GM20431 (cell line): ENCODE measurements around the gene ADORA1.

Source experiments
- in situ Hi-C: fragments of 300-500 bp; cut with MseI, MboI; formaldehyde crosslinking; loops from one replicate; pipeline ENCODE4 v1.15.0; 2020; ENCODE audit warnings: low sequenced_read_pairs; ENCODE audit not compliant: unreplicated experiment

The ADORA1 gene

GRCh38 chr1:203136409-203137042, 9.0 kb downstream of the ADORA1 start:
- in situ Hi-C loops: no loop called here

- in situ Hi-C loops: no loop called here
Measured at GRCh38 chr1:203137324-203137723, 9.8 kb downstream of the ADORA1 start.

GRCh38 chr1:203138066-203138465, 10.5 kb downstream of the ADORA1 start:
- in situ Hi-C loops: no loop called here

DNA sequence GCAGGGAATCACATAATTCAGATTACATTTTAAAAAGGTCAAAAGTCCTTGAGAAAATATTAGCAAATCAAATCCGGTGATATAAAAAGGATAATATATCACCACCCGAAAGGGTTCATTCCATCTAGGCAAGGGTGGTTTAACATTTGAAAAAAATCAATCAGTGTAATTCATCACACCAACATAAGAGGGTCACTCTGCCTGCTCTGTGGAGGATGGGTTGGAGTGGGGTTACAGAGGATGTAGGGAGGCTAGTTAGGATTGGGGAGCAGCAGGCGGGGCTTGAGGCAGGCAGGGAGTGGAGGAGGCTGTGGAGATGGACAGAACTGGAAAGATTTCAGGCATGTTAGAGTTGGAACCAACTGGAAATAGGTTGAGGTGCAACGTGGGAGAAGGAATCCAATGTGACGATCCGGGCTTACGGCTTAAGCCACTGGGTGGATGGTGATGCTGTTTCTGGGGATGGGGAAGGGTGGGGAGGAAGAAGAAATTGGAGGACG, 12.5 kb downstream of the ADORA1 start:
- in situ Hi-C loops: no loop called here

DNA sequence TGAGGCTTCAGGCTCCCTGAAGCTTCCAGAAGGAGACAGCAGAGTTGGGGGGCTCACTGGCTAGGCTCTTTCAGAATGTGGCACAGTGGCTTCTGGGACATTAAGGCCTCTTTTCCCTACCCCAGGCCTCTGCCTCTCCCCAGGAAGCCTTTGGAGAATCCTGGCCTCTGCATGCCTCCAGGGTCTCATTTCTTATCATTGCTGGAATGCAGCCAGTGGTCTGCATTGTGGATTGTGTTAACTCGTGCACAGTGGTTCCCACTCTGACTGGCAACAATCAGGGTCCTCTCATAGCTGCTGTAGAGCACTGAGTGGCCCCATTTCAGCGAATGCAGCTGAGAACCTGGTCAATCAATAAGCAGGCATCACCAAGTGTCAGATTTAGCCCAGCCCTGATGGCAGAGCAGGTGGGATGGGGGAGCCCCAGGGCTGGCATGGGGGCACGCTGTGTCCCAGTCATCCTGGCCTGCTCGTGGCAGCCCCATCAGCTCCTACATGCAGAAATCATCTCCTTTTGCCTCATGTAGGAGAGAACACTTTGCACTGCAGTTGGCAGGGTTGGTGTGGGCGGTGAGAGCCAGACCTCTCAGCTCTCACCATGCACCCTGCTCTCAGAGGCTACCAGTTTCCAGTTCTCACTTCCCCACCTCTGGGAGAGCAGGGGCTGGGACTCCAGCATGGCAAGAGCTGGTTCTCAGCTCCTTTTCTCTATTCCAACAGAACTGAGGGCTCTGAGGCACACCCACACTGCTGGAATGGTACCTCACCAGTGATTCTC, 13.4 kb downstream of the ADORA1 start:
- in situ Hi-C loops: no loop called here

- in situ Hi-C loops: no loop called here
Measured at GRCh38 chr1:203142124-203142523, 14.6 kb downstream of the ADORA1 start.

DNA sequence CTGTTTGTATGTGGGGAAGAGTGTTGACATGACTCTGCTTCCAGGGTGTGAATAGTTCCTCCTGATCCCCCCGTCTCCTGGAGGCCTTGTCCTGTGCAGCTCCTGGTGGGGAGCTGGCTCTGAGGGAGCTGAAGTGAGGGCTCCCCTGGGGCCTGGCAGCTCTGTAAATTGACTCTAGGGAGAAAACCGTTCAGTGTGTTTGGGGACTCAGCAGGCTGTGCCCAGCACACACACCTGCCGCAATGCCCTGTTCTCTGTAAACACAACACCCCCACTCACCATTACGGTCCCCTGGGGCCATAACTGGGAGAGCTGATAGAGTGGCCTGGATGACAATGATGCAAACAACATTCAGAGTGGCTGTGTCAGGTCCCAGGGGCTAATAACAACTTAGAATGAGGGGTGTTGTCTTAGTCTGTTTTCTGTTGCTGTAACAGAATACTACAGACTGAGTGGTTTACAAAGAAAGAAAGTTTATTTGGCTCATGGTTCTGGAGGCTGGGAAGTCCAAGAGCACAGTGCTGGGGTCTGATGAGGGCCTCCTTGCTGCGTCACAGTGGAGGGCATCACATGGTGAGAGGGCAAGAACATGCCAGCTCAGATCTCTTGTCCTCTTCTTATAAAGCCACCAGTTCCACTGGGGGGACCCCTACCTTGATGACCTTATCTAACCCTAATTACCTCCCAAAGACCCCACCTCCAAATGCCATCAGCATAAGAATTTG, 15.3 kb downstream of the ADORA1 start:
- in situ Hi-C loops: no loop called here

- in situ Hi-C loops: no loop called here
Measured at GRCh38 chr1:203143641-203144040, 16.1 kb downstream of the ADORA1 start.

- in situ Hi-C loops: no loop called here
Measured at GRCh38 chr1:203144661-203145060, 17.1 kb downstream of the ADORA1 start.

DNA sequence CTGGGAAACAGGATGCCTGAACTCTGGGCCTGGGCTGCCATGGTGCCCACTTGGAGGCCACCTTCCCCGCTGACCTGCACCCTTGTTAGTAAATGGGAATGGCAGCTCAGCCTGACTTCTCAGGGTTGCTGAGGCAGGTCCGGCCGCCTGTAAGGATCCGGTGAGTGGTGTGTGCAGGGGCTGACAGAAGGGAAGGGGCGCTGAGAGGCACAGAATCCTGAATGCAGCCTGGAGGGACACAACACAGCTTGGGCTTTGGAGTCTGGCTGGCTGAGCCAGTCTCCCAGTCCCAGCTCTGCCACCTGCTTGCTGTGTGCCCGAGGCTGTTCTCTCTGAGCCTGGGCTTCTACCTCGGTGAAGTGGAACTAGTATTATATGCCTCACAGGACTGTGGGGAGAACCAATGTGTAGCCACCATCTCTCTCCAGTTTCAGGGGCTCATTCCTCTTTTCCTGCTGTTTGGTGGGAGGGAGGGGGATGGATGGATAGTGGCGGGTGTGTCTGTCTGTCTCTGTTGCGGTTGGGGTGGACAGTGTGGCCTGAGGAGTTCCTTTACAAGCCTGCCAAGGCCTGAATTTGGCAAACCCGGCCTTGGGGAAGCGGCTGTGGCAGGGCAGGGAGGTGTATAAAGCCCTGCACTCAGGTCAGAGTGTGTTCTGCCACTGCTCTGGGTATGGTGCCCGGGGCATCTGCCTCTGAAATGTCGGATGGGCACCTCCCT, 18.0 kb downstream of the ADORA1 start:
- in situ Hi-C loops: no loop called here

- in situ Hi-C loops: no loop called here
Measured at GRCh38 chr1:203146042-203146369, 18.5 kb downstream of the ADORA1 start.

DNA sequence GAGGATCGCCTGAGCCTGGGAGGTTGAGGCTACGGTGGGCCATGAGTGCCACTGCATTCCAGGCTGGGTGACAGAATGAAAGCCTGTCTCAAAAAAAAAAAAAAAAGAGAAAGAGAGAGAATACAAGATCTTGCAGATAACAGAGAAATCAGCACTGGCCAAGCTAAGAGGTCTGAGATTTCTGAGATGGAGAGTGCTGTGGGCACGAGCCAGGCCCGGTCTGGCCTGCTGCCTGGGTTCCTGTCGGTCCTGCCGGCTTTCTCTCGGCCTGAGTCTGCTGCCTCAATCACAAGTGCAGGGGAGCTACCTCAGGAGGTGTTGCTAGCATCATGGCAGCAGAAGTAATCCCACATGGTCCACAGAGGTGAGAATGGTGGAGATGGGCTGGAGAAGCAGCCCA, 19.0 kb downstream of the ADORA1 start:
- in situ Hi-C loops: no loop called here

GRCh38 chr1:203147376-203147775, 19.9 kb downstream of the ADORA1 start:
- in situ Hi-C loops: no loop called here

- in situ Hi-C loops: no loop called here
Measured at GRCh38 chr1:203148127-203148526, 20.6 kb downstream of the ADORA1 start.

- in situ Hi-C loops: no loop called here
Measured at GRCh38 chr1:203148579-203148978, 21.1 kb downstream of the ADORA1 start.

GRCh38 chr1:203149188-203149840, 21.8 kb downstream of the ADORA1 start:
- in situ Hi-C loops: no loop called here

GRCh38 chr1:203150511-203151297, 23.2 kb downstream of the ADORA1 start:
- in situ Hi-C loops: no loop called here

GRCh38 chr1:203151362-203152157, 24.0 kb downstream of the ADORA1 start:
- in situ Hi-C loops: no loop called here
